HEK293T (cell line): ENCODE results near the gene TEKT5.

ENCODE experiments used
- ARNT ChIP-seq: fragments of 450-650 bp; IDR thresholded peaks from 2 replicates; pipeline ENCODE4 v1.6.1; 2017; ENCODE audit warnings: mild to moderate bottlenecking
- FOXM1 ChIP-seq: fragments of 450-650 bp; IDR thresholded peaks from 2 replicates; pipeline ENCODE4 v1.6.1; 2017; ENCODE audit warnings: mild to moderate bottlenecking, borderline replicate concordance
- L3MBTL2 ChIP-seq: fragments of 450-650 bp; conservative IDR thresholded peaks from 2 replicates; pipeline ENCODE4 v1.6.1; 2016; ENCODE audit warnings: mild to moderate bottlenecking
- SP1 ChIP-seq: fragments of 450-650 bp; IDR thresholded peaks from 2 replicates; pipeline ENCODE4 v1.6.1; 2017
- SUZ12 ChIP-seq: fragments of 450-650 bp; IDR thresholded peaks from 2 replicates; pipeline ENCODE4 v1.6.1; 2016; ENCODE audit warnings: mild to moderate bottlenecking

DNA sequence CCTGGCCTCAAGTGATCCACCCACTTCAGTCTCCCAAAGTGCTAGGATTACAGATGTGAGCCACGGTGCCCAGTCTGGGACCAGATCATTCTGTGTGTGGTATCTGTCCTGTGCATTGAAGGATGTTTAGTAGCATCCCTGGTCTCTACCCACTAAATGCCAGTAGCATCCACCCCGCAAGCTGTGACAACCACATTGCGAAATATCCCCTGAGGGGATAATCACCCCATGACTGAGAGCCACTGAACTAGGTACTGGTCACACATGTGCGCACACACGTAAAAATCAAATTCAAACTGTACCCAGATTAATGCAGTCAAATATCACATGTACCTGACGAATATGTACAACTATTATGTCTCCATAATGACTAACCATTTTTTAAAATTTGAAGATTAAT, 35.8 kb downstream of the TEKT5 start:
- TF ChIP-seq FOXM1 (no peak), SP1 (no peak), L3MBTL2 (no peak), ARNT (no peak), SUZ12 (no peak)
